ENCODE measurements around the gene ELK1. TPM values are rescaled to one million over a fixed set of nuclear protein-coding genes. Genes with fewer than 3 reads are reported as not detected.

ELK1 gene
- total RNA-seq, 1 experiment from 2014 or later: 57.0 TPM

- TF ChIP-seq CBX3 (IDR thresholded peaks at IDR 0.05; ENCODE audit: low read depth): no peak
- no peak for TF ChIP-seq POLR2AphosphoS5 (IDR thresholded peaks at IDR 0.05; ENCODE audit: low read depth, low read length)
- no peak for TF ChIP-seq CEBPB (IDR thresholded peaks at IDR 0.05; ENCODE audit: low read depth)
- no peak for TF ChIP-seq REST (IDR thresholded peaks at IDR 0.05; ENCODE audit: low read depth)
- no peak for TF ChIP-seq SP1 (IDR thresholded peaks at IDR 0.05; ENCODE audit: low read depth)
- TF ChIP-seq, protein P1, sequence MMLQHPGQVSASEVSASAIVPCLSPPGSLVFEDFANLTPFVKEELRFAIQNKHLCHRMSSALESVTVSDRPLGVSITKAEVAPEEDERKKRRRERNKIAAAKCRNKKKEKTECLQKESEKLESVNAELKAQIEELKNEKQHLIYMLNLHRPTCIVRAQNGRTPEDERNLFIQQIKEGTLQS (IDR thresholded peaks at IDR 0.05): no peak
- no peak for TF ChIP-seq ZFX (IDR thresholded peaks at IDR 0.05)
- no peak for TF ChIP-seq CTCF (IDR thresholded peaks at IDR 0.05 in 2 of 3, conservative IDR thresholded peaks at IDR 0.05 in 1 of 3; ENCODE audit: borderline replicate concordance in 1 of 3, insufficient read depth in 1 of 3, low read depth in 2 of 3, low read length in 2 of 3)
- TF ChIP-seq EZH2 (IDR thresholded peaks at IDR 0.05): no peak
- TF ChIP-seq, protein P2, sequence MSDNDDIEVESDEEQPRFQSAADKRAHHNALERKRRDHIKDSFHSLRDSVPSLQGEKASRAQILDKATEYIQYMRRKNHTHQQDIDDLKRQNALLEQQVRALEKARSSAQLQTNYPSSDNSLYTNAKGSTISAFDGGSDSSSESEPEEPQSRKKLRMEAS (IDR thresholded peaks at IDR 0.05): no peak
- no peak for TF ChIP-seq ELF1 (IDR thresholded peaks at IDR 0.05; ENCODE audit: borderline replicate concordance, low read depth)
- no peak for TF ChIP-seq ZNF274 (IDR thresholded peaks at IDR 0.05; ENCODE audit: low read depth, low read length)
- TF ChIP-seq FOSL1 (IDR thresholded peaks at IDR 0.05; ENCODE audit: low read depth): no peak
- no peak for TF ChIP-seq EGR1 (IDR thresholded peaks at IDR 0.05; ENCODE audit: low read depth)
- H3K27ac ChIP-seq (ENCODE audit: low read depth, low read length): no peak overlapping the region
- H3K4me1 ChIP-seq (ENCODE audit: control insufficient read depth in 1 of 2, insufficient read depth in 2 of 2, low read length in 2 of 2): no peaks in the 10 kb centered on the region
- ATAC-seq: peak; percentile 73
- no peaks in the 10 kb centered on the region for H3K27me3 ChIP-seq (ENCODE audit: insufficient read depth, low read length)
- ChIA-PET POLR2A (no interaction called here), CTCF (no interaction called here), RAD21 (ENCODE audit: low non-redundant PET in 1 of 2, low total read pairs in 2 of 2, uncharacterized antibody in 2 of 2, unreplicated experiment in 2 of 2) (no interaction called here)
- H4K20me1 ChIP-seq (ENCODE audit: insufficient read depth): no peaks in the 10 kb centered on the region
- peaks cover 4 to 10% of the 10 kb centered on the region in 2 experiments; a peak in 3 of 4 replicates for H3K36me3 ChIP-seq (ENCODE audit: control insufficient read depth in 1 of 2, insufficient read depth in 2 of 2, low read length in 2 of 2)
- no TSS peak for BruUV-seq (replicated peaks)
- intact Hi-C loops (cut with micrococcal nuclease): no loop called here
- H3K9me2 ChIP-seq (ENCODE audit: insufficient read depth): no peaks in the 10 kb centered on the region
- no peak overlapping the region for H2AFZ ChIP-seq (ENCODE audit: low read depth, low read length, poor library complexity, severe bottlenecking)
- H3K4me2 ChIP-seq (ENCODE audit: low read length): no peak overlapping the region
- DNase-seq (ENCODE audit: low read depth, low spot score): no peak
- no peak overlapping the region for H3K4me3 ChIP-seq (replicated peaks in 1 of 2; ENCODE audit: low read depth in 1 of 2, low read length in 2 of 2)
- no peaks in the 10 kb centered on the region for H3K9me3 ChIP-seq (ENCODE audit: control insufficient read depth in 1 of 2, insufficient read depth in 1 of 2, low read depth in 1 of 2, low read length in 2 of 2)
- H3K79me2 ChIP-seq (ENCODE audit: insufficient read depth, low read length): no peaks in the 10 kb centered on the region
- no peak overlapping the region for H3K9ac ChIP-seq (ENCODE audit: low read length)
These were observed 12.7 kb downstream of the ELK1 start for GRCh38 chrX:47637546-47638195.
